ENCODE data around the gene CIDEC.

GRCh38 chr3:9831253-9831652 is 48.8 kb downstream of the CIDEC start:
- TF ChIP-seq, protein P1, sequence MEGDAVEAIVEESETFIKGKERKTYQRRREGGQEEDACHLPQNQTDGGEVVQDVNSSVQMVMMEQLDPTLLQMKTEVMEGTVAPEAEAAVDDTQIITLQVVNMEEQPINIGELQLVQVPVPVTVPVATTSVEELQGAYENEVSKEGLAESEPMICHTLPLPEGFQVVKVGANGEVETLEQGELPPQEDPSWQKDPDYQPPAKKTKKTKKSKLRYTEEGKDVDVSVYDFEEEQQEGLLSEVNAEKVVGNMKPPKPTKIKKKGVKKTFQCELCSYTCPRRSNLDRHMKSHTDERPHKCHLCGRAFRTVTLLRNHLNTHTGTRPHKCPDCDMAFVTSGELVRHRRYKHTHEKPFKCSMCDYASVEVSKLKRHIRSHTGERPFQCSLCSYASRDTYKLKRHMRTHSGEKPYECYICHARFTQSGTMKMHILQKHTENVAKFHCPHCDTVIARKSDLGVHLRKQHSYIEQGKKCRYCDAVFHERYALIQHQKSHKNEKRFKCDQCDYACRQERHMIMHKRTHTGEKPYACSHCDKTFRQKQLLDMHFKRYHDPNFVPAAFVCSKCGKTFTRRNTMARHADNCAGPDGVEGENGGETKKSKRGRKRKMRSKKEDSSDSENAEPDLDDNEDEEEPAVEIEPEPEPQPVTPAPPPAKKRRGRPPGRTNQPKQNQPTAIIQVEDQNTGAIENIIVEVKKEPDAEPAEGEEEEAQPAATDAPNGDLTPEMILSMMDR (IDR thresholded peaks at IDR 0.05), result no peak
- TF ChIP-seq POLR2A (IDR thresholded peaks at IDR 0.05) (no peak), POLR2AphosphoS5 (IDR thresholded peaks at IDR 0.05) (no peak)
